IPS-11a (cell line): ENCODE data around the gene DAB2IP.

Experiments used
- H3K4me3 ChIP-seq: one replicate; pipeline ENCODE4 v1.5.1; 2013; ENCODE audit warnings: low read depth, low read length, control low read depth

Gene DAB2IP

GRCh38 chr9:121755581-121755980 is 104.1 kb downstream of the DAB2IP start:
- no peak overlapping the region for H3K4me3 ChIP-seq

- no peak overlapping the region for H3K4me3 ChIP-seq
These were observed 105.2 kb downstream of the DAB2IP start for GRCh38 chr9:121756474-121757280.

GRCh38 chr9:121757281-121757585 is 105.8 kb downstream of the DAB2IP start:
- H3K4me3 ChIP-seq = no peak overlapping the region

GRCh38 chr9:121758693-121759092 is 107.3 kb downstream of the DAB2IP start:
- H3K4me3 ChIP-seq = no peak overlapping the region

- H3K4me3 ChIP-seq = no peak overlapping the region
These were observed 108.6 kb downstream of the DAB2IP start for GRCh38 chr9:121759996-121760395.

- H3K4me3 ChIP-seq = no peak overlapping the region
These were observed 109.1 kb downstream of the DAB2IP start for GRCh38 chr9:121760571-121760970.

- no peak overlapping the region for H3K4me3 ChIP-seq
These were observed 111.7 kb downstream of the DAB2IP start for GRCh38 chr9:121763131-121763530.

- no peak overlapping the region for H3K4me3 ChIP-seq
These were observed 112.3 kb downstream of the DAB2IP start for GRCh38 chr9:121763561-121764370.

- H3K4me3 ChIP-seq = no peak overlapping the region
These were observed 112.9 kb downstream of the DAB2IP start for GRCh38 chr9:121764371-121764730.

- H3K4me3 ChIP-seq = no peak overlapping the region
These were observed 113.9 kb downstream of the DAB2IP start for GRCh38 chr9:121765021-121765950.

GRCh38 chr9:121766081-121766683 is 114.7 kb downstream of the DAB2IP start:
- no peak overlapping the region for H3K4me3 ChIP-seq

GRCh38 chr9:121767171-121767769 is 115.8 kb downstream of the DAB2IP start:
- no peak overlapping the region for H3K4me3 ChIP-seq

- H3K4me3 ChIP-seq = no peak overlapping the region
These were observed 117.1 kb downstream of the DAB2IP start for GRCh38 chr9:121768416-121769015.

- H3K4me3 ChIP-seq = no peak overlapping the region
These were observed 118.5 kb downstream of the DAB2IP start for GRCh38 chr9:121769939-121770338.

- no peak overlapping the region for H3K4me3 ChIP-seq
These were observed 119.2 kb downstream of the DAB2IP start for GRCh38 chr9:121770415-121771273.

GRCh38 chr9:121771418-121771817 is 120.0 kb downstream of the DAB2IP start:
- H3K4me3 ChIP-seq = no peak overlapping the region

- no peak overlapping the region for H3K4me3 ChIP-seq
These were observed 120.6 kb downstream of the DAB2IP start for GRCh38 chr9:121771851-121772599.

- H3K4me3 ChIP-seq = no peak overlapping the region
These were observed 121.3 kb downstream of the DAB2IP start for GRCh38 chr9:121772600-121773285.
